ENCODE results near the gene ATP2A1. TPM values are rescaled to one million over a fixed set of nuclear protein-coding genes. Genes with fewer than 3 reads are reported as not detected.
"Not testable (repeated sequence)": the region's sequence is repeated elsewhere in the genome, so short reads cannot be mapped to it uniquely, and the experiment has no call there.

Gene ATP2A1
- total RNA-seq, 1 donor from 2014 or later = 0.24 TPM

- no peak for DNase-seq (ENCODE audit: low spot score)
These were observed 27.6 kb downstream of the ATP2A1 start for GRCh38 chr16:28905800-28906372.

DNA sequence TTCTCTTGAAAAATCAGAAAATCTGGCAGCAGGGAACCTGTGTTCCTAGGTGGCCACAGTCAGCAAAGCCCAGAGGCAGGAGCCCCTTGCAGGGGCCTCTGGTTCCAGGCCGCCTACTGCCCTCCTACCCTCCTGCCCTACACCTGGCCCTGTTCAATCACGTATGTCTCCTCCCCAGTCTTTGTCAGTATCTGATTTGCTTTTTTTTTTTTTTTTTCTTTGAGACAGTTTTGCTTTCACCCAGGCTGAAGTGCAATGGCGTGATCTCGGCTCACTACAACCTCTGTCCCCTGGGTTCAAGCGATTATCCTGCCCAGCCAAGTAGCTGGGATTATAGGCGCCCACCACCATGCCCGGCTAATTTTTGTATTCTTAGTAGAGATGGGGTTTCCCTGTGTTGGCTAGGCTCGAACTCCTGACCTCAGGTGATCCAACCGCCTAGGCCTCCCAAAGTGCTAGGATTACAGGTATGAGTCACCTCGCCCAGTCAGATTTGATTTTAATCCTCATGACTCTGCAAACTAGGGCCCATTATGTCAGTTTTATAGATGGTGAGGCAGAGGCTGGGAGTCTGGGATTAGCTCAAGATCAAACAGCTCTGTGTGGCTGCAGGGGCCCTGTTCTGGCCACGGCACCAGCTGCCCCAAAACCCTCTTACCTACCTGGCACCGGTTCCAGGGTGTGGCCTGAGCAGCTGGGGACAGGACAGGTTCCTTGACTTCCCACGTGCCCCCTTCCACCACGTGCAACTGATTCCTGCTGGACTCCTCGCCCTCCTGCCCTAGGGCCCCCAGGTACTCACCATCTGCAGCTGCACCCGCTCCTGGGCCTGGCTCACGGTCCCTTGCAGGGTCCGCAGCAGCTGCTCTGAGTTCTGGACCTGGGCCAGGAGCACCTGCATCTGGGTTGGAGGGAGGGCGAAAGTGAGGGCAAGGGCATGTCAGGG, 32.1 kb downstream of the ATP2A1 start:
- DNase-seq (ENCODE audit: low spot score) = no peak

- DNase-seq (ENCODE audit: low spot score) = no peak
These were observed 34.3 kb downstream of the ATP2A1 start for GRCh38 chr16:28912558-28912957.

- DNase-seq (ENCODE audit: low spot score) = no peak
These were observed 35.8 kb downstream of the ATP2A1 start for GRCh38 chr16:28913946-28914724.

- DNase-seq (ENCODE audit: low spot score) = peak; percentile 11
These were observed 36.9 kb downstream of the ATP2A1 start for GRCh38 chr16:28915181-28915580.

DNA sequence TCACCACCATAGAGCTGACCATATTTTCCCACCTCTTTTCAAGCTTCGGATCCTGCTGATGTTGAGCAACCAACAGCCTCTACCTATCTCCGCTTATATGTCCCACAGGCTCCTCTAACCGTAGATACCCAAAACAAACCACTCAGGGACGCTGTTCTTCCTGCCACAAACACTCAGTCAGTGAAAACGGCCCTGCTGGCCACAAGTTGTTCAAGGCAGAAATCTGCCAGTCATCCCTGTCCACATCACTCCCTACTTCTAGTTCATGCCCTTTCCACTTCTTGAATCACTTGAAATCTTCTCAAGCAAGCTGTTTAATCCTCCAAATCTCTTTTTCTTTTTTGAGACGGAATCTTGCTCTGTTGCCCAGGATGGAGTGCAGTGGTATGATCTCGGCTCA, 38.8 kb downstream of the ATP2A1 start:
- DNase-seq (ENCODE audit: low spot score) = no peak

DNA sequence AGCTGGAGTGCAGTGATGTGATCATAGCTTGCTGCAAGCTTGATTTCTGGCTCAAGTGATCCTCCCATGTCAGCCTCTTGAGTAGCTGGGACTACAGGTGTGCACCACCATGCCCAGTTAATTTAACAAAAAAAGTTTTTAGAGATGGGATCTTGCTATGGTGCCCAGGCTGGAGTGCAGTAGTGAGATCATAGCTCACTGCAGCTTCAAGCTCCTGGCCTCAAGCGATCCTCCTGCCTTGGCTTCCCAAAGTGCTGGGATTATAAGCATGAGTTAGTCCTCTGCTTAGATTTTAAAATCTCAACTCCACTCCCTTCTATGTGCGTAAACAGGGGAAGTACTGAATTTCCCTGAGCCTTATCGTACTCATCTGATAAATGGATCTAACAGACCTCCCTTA, 40.4 kb downstream of the ATP2A1 start:
- DNase-seq (ENCODE audit: low spot score) = no peak

GRCh38 chr16:28923231-28923587, 44.9 kb downstream of the ATP2A1 start:
- DNase-seq (ENCODE audit: low spot score) = no peak

- peak; percentile 28 for DNase-seq (ENCODE audit: low spot score)
These were observed 45.5 kb downstream of the ATP2A1 start for GRCh38 chr16:28923652-28924398.

GRCh38 chr16:28924399-28924761, 46.1 kb downstream of the ATP2A1 start:
- no peak for DNase-seq (ENCODE audit: low spot score)

DNA sequence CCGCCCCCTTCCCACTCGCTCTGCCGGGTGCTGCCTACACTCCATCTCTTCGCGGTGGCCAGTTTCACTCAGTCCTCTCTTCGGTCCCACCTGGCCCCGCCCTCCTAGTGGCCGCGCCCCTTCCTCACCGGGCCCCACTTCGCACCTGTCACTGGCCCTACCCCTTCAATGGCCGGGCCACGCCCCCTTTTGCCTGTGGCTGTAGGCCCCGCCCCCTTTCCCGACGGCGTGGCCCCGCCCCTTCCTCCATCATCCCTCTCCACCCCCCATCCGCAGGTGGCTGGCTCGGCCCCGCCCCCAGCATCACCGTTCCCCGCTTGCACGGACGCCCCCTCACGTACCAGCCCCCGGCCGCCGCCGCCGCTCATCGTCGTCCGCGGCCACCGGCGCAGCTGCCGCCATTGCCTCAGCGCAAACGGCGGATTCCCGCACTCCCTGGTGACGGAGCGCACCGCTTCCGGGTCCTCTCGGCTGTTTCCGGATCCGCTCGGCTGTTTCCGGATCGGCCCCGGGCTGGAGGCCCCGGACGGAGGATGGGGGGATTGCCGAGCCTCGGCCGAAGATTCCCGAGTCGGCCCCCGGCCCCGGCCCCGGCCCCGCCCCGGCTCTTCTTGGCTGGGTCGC, 46.6 kb downstream of the ATP2A1 start, which contains the start of gene RABEP2:
Gene RABEP2, minus strand, starts transcription at position 477 of the 624 bp plus-strand sequence. Its CDS starts 75 bp downstream, at position 402.
- peak; percentile 96 for DNase-seq (ENCODE audit: low spot score)

GRCh38 chr16:28925386-28926228, 47.3 kb downstream of the ATP2A1 start:
- DNase-seq (ENCODE audit: low spot score) = peak; percentile 93

- DNase-seq (ENCODE audit: low spot score) = not testable (repeated sequence)
These were observed 48.0 kb downstream of the ATP2A1 start for GRCh38 chr16:28926284-28926683.

- DNase-seq (ENCODE audit: low spot score) = no peak
These were observed 49.5 kb downstream of the ATP2A1 start for GRCh38 chr16:28927815-28928214.

DNA sequence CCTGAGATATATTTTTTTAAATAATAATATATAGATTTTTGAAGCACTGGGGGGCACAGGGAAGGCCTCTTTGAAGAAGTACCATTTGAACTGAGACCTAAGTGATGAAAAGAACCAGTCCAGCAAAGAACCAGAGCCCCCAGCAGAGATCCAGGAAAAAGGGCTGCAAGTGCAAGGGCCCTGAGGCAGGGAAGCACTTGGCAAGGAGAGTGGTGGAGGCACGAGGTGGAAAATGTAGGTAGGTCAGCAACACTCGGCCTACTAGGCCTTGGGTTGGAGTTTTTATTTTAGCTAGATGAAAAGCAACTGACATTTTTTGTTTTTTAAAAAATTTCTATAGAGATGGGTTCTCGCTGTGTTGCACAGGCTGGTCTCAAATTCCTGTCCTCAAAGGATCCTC, 51.9 kb downstream of the ATP2A1 start:
- DNase-seq (ENCODE audit: low spot score) = no peak

- no peak for DNase-seq (ENCODE audit: low spot score)
These were observed 52.4 kb downstream of the ATP2A1 start for GRCh38 chr16:28930652-28931051.

DNA sequence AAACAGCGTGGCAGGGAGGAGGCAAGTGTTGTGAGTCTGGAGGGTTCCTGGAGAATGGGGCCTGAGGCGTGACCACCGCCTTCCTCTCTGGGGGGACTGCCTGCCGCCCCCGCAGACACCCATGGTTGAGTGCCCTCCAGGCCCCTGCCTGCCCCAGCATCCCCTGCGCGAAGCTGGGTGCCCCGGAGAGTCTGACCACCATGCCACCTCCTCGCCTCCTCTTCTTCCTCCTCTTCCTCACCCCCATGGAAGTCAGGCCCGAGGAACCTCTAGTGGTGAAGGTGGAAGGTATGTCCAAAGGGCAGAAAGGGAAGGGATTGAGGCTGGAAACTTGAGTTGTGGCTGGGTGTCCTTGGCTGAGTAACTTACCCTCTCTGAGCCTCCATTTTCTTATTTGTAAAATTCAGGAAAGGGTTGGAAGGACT, 53.5 kb downstream of the ATP2A1 start, which contains the start of gene CD19:
Gene CD19, plus strand, starts transcription at position 171 of the 425 bp plus-strand sequence. Its CDS starts 30 bp downstream, at position 201.
- no peak for DNase-seq (ENCODE audit: low spot score)

GRCh38 chr16:28932339-28933141, 54.3 kb downstream of the ATP2A1 start:
- no peak for DNase-seq (ENCODE audit: low spot score)

DNA sequence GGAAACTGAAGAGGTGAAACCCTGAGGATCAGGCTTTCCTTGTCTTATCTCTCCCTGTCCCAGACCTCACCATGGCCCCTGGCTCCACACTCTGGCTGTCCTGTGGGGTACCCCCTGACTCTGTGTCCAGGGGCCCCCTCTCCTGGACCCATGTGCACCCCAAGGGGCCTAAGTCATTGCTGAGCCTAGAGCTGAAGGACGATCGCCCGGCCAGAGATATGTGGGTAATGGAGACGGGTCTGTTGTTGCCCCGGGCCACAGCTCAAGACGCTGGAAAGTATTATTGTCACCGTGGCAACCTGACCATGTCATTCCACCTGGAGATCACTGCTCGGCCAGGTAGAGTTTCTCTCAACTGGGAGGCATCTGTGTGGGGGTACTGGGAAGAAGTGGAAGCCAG, 54.9 kb downstream of the ATP2A1 start:
- DNase-seq (ENCODE audit: low spot score) = no peak

Measured in umbilical cord (tissue), 2 donors.